ENCODE data around the gene LRP11. TPM values are rescaled to one million over a fixed set of nuclear protein-coding genes. Genes with fewer than 3 reads are reported as not detected.

LRP11 gene
- total and polyA plus RNA-seq, 2 of the 13 experiments (the other 11 are each of a cell fraction or from before 2014, with no cell fraction given), result 32.4 to 48.9 TPM

- TF ChIP-seq ASH2L (IDR thresholded peaks at IDR 0.05; ENCODE audit: insufficient read length, low read depth, low read length) (peak; percentile 60), ZBTB33 (CRISPR knock-in tag; IDR thresholded peaks at IDR 0.05) (no peak), BATF2 (CRISPR knock-in tag; IDR thresholded peaks at IDR 0.05) (peak; percentile 74; the same call in 1 of the 2 replicates), ZNF878 (CRISPR knock-in tag; IDR thresholded peaks at IDR 0.05) (no peak), ZC3H4 (CRISPR knock-in tag; IDR thresholded peaks at IDR 0.05; ENCODE audit: borderline replicate concordance) (no peak), EED (CRISPR knock-in tag; IDR thresholded peaks at IDR 0.05) (no peak), ZNF574 (CRISPR knock-in tag; IDR thresholded peaks at IDR 0.05) (peak; percentile 78), SNAPC4 (CRISPR knock-in tag; IDR thresholded peaks at IDR 0.05) (no peak), SKI (IDR thresholded peaks at IDR 0.05; ENCODE audit: partially characterized antibody) (peak; percentile 47), LRRFIP1 (CRISPR knock-in tag; conservative IDR thresholded peaks at IDR 0.05) (no peak), RBFOX2 (IDR thresholded peaks at IDR 0.05; ENCODE audit: low read depth, low read length) (peak; percentile 83), ZFY (CRISPR knock-in tag; IDR thresholded peaks at IDR 0.05) (peak; percentile 95), ATF7-NPFF (CRISPR knock-in tag; IDR thresholded peaks at IDR 0.05; ENCODE audit: low read depth) (no peak), FOXM1 (CRISPR knock-in tag; IDR thresholded peaks at IDR 0.05) (no peak), ZNF431 (CRISPR knock-in tag; IDR thresholded peaks at IDR 0.05; ENCODE audit: borderline replicate concordance, low read depth) (peak; percentile 91)
Observed at GRCh38 chr6:149863698-149864577, at the start of gene LRP11 (continued).
